Stimulated activated CD8-positive, alpha-beta memory T cell treated with anti-CD3 and anti-CD28 coated beads, Interleukin-4, amount 100 ng/mL, for 1 hour (primary cell): ENCODE data around the gene PPP1R8.
"Not testable (repeated sequence)": the region's sequence is repeated elsewhere in the genome, so short reads cannot be mapped to it uniquely, and the experiment has no call there.

Experiments used
- DNase-seq, 2 donors: peaks; one replicate each; pipeline ENCODE4 v3.0.0-alpha.2; 2020; ENCODE audit warnings: low read depth in 2 of 2, low spot score in 1 of 2

The PPP1R8 gene

DNA sequence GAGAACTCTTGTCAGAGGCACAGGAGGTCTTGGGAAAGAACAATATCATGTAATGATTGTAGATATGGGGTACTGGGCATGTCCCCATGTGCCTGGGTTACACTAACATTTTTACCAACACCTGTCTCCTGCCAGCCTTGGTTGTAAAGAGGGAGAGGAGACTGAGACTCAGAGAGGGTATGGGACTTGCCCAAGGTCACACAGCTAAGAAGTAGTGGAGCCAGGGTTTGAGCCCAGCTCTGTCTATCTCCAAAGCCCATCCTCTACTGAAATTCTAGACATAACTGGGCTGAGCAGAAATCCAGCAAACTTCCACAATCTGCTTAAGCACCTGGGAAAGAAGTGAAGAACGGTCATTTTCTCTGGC is 39.1 kb downstream of the PPP1R8 start:
- DNase-seq = no peak

DNA sequence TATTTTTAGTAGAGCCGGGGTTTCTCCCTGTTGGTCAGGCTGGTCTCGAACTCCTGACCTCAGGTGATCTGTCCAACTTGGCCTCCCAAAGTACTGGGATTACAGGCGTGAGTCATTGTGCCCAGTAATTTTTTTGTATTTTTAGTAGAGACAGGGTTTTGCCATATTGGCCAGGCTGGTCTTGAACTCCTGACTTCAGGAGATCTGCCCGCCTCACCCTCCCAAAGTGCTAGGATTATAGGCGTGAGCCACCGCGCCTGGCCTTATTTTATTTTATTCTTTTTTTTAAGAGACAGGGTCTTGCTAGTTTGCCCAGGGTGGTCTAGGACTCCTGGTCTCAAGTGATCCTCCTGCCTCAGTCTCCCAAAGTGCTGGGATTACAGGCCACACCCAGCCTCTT is 40.5 kb downstream of the PPP1R8 start:
- not testable (repeated sequence) for DNase-seq

DNA sequence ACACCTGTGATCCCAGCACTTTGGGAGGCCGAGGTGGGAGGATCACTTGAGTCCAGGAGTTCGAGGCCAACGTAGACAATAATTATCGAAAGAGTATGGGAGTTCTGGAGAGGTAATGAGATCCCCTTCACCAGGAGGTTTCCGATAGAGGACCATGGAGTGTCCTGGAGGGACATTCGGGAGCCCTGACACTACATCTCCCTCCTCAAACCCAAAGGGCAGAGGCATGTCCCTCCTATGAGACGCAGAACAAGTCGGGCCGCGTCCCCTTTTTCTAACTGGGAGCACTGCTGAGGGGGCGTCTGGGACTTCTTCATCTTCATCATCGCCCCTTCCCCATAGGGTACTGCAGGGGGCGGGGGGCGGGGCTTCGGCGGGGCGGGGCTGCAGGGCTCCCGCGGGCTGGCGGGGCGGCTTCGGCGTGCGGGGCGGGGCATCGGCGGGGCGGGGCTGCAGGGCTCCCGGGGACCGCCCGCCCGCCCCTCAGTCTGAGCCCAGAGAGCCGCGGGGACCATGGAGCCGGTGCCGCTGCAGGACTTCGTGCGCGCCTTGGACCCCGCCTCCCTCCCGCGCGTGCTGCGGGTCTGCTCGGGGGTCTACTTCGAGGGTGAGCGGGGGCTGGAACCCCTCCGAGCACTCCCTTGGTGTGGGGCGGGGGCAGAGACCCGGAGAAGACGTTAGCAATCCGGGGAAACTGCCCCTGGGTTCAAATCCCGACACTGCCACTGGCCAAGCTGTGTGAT is 41.6 kb downstream of the PPP1R8 start, which contains the start of gene THEMIS2:
Gene THEMIS2, plus strand, starts transcription at position 486 of the 743 bp plus-strand sequence. Its CDS starts 28 bp downstream, at position 514.
- peak; percentile 61 to 68 for DNase-seq

DNA sequence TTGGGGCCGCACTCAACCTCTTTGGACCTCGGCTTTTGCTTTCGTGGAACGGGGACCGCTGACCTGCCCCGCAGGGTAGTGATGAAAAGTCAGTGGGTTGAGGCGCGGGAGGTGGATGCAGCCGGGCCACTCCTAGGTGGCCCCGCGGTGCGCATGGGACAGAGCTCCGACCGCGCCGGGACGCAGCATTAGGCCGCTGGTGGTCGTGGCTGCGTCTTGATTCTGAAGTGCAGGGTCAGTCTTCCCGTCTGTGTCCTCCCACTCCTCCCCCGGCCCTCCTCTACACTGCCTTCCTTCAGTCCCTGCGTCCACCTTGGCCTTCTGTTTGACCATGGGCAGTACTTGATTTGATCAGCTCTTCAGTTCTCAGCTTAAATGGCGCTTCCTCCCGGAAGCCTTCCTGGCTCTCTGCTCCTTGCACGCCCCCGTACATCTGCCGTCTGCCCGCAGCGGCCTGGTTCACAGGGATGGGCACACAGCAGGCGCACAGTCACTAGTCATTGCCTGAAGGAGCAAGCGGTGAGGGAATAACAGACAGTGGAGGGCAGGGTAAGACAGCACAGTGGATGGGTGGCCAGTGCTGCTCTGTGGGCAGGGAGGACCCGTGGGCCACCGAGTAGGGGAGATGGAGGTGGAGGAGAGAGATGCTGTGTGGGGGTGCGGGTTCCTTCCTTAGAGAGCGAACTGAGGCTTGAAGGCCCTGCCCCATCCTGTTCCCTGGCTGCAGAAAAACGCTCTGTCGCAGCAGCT is 42.4 kb downstream of the PPP1R8 start:
- DNase-seq = no peak

DNA sequence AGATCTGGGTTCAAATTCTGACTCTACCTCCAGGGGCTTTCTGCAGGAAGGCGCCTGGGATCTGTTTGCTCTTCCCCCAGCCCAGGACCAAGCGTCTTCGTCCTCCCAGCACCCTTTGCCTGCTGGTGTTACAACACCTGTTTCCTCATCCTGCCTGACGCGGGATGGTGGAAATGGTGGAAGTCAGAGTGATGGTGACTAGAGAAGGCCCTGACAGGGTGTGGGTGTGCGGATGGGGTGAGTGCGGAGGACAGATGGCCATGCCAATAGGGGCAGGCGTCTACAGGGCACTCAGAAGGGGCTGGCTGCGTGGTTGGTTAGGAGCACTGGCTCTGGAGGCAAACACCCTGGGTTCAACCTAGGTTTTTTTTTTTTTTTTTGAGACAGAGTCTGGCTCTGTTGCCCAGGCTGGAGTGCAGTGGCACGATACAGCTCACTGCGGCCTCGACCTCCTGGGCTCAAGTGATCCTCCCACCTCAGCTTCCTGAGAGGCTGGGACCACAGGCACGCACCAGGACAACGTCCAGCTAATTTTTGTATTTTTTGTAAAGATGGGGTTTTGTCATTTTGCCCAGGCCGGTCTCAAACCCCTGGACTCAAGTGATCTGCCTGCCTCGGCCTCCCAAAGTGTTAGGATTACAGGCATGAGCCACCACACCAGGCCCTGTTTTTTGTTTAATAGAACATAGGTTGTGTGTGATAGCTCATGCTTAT is 43.2 kb downstream of the PPP1R8 start:
- no peak for DNase-seq

DNA sequence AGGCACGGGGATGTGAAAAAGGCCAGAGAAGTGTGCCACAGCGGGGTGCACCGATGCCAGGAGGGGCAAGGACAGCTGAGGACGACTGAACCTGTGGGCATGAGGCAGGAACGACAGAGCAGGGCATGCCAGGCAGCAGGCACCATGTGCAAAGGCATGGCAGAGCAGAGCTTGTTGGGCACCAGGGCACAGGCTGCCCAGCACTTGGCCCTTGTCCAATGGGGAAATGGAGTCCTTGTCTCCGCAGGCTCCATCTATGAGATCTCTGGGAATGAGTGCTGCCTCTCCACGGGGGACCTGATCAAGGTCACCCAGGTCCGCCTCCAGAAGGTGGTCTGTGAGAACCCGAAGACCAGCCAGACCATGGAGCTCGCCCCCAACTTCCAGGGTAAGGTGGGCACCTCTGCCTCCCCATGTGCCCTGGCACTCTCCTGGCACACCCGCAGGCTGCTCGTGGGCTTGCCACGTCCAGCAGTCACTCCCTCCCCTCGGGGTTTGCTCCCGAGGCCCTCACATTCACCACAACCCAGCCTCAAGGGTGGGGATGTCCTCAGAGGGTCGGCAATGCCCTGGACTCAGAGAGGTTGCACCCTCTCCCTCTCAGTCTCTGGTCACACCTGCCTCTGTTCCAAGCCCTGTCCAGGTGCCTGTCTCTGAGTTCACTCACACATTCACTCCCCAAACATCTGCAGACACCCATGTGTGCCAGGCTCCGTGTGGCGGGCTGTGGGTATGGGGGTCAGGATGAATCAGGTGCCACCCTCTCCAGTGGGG is 45.9 kb downstream of the PPP1R8 start:
- no peak for DNase-seq

DNA sequence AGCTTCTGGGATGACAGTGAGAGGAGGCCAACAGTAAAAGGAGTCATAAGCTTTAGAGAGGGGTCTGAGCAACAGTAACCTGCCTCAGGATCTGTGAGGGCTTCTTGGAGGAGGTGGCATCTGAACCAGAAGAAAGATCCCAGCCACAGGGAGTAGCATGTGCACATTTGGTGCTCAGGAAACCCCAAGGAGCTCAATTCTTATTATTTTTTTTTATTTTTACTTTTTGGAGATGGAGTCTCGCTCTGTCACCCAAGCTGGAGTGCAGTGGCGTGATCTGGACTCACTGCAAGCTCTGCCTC is 46.5 kb downstream of the PPP1R8 start:
- no peak for DNase-seq

DNA sequence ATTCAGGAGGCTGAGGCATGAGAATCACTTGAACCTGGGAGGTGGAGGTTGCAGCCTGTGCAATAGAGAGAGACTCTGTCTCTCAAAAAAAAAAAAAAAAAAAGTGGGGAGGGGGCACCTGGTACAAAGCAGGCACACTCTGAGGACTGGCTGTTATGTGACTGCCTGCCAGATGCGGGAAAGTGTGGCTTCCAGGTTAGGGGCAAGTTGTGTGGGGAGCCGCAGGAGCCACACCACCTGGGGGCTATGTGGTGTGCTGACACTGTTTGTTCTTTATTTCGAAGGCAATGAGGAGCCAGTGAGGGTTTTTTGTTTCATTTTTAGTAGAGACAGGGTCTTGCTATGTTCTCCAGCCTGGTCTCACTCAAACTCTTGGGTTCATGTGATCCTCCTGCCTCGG is 47.5 kb downstream of the PPP1R8 start:
- DNase-seq = no peak

DNA sequence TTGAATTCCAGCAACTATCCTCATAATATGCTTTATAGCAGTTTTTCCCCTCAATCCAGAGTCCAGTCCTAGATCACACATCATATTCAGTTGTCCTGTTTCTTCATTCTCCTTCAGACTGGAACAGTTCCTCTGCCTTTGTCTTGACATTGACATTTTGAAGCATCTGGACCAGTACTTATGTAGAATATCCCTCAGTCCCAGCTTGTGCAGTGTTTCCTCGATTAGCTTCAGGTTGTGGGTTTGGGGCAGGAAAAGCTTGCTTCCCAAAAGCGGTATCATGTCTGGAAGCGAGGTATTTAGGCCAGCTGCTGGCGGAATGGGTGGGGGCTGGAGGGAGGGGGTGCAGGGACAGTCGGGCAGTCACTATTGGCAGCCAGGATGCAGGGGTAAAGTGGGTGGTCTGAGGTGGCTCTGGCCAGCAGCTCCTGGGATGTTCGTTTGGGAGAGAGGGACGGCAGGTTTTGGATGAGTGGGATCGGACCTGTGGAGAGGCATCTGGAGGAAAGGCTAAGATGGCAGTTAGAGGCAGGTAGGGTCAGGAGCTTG is 48.3 kb downstream of the PPP1R8 start:
- no peak for DNase-seq

DNA sequence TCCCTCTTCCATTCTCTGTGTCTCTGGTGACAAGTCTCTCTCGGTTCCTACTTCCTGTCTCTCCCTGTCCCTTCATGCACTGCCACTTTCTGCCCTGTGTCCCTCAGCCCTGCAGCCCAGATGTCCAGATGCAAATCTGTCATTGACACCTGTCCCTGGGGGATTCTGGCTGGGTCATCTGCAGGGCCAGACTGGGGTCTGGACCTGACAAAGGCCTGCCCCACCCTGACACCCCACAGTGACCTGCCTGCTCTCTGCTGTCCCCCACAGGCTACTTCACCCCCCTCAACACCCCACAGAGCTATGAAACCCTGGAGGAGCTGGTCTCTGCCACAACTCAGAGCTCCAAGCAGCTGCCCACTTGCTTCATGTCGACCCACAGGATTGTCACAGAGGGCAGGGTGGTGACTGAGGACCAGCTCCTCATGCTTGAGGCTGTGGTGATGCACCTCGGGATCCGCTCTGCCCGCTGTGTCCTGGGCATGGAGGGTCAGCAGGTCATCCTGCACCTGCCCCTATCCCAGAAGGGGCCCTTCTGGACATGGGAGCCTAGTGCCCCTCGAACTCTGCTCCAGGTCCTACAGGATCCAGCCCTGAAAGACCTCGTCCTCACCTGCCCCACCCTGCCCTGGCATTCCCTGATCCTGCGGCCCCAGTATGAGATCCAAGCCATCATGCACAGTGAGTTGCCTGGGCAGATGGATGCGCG is 48.9 kb downstream of the PPP1R8 start:
- DNase-seq = no peak

DNA sequence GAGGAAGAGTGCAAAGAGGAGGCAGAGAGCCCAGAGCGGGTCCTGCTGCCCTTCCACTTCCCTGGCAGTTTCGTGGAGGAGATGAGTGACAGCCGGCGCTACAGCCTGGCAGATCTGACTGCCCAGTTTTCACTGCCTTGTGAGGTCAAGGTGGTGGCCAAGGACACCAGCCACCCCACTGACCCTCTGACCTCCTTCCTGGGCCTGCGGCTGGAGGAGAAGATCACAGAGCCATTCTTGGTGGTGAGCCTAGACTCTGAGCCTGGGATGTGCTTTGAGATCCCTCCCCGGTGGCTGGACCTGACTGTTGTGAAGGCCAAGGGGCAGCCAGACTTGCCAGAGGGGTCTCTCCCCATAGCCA is 51.9 kb downstream of the PPP1R8 start:
- no peak for DNase-seq

DNA sequence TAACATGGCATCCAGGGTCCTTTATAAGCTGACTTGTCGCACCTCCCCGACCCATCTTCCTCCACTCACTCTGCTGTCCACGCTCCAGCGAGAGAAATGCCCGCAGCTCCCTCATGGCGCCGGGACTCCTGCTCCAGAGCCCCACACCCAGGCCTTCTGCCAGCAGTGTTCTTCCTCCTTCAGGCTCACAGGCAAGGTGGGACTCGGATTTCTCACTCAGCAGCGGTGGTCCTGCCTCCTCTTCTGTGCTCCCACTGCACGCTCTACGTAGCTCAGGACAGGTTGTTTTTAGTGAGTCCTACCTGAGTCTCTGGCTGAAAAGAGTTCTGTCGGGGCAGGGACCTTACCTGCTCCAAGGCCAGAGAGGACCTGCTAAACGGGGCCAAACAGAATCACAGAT is 53.0 kb downstream of the PPP1R8 start:
- DNase-seq = no peak

DNA sequence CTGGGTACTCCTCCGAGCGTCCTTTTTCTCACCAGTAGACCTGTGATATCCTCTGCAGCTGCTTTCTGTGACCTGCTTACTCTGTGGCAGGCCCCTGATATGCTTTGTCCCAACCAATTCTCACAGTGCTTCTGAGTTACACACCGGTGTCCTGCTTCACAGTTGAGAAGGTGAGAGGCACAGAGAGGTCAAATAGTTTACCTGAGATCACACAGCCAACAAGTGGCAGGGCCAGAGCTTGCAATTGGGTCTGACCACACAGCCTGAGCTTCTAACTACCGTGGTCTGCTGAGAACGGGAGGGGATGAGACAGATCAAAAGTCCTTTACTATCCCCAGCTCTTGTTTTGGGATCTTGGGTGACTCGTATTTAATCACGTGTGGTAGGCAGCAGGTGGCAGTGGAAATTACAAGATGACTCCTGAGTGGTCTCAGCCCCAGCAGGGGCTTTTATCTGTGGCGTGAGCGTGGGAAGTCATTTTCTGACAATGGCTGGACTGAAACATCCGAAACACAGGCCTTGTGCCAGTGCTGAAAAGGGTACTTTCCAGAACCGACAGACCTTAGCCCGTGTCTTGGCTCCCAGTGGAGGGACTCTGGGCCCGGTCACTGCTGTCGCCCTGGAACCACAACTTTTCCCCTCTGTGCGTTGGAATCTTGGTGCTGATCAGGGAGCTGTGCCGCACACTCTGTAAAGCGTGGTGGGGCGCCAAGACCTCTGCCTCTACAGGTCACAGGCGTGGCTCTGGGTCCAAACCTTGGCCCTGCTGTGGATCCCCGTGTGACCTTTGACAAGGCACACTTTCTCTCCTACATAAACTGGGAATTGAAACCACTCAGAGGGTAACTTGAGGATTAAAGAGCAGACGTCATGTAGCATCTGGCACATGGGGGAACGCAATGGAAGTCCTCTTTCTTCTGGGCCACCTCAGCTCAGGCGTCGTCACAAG is 53.7 kb downstream of the PPP1R8 start:
- no peak for DNase-seq

DNA sequence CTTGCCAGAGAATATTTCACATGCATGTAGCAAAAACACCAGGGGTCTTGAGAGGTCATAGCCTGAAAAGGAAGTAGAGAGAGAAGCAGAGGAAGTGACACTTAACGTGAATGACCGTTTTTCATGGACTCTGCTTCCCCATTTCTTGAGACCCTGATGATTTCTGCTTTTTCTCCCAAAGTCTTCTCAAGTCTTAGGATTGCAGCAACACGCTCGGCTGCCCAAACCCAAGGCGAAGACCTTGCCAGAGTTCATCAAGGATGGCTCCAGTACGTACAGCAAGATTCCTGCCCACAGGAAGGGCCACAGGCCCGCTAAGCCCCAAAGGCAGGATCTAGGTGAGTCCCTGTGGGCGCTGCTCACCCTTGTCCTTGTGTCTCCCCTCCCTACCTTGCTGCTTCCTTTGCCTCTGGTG is 54.5 kb downstream of the PPP1R8 start:
- no peak for DNase-seq

DNA sequence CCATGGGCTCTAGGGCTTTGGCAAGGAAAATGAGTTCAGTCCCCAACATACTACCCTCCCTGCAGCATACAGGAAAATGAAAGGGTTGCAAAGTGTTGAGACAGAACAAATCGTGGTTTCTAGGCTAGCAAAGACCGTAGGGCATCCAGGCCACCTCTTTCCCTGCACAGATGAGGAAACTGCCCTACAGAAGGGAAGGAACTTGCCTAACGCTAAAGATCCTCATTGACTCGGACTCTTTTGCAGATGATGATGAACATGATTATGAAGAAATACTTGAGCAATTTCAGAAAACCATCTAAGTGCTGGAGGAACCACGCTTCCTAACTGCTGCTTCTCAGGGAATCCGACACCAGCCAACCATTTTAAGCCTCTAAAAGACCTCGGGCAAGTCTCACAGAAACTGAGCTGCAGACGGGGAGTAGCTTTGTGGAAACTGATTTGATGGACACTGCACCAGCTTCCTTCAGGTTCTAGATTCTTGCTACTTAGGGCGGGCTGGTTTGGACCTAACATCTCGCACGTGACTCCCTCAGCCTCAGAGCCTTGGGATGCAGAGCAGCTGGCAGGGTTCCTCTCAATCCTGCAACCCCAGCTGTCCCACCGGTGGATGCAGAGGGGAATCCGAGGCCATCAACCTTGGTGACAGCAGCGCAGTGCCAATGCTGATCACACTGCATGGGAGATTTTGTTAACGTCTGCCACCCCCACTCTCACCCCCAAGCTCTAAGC is 55.2 kb downstream of the PPP1R8 start:
- no peak for DNase-seq

DNA sequence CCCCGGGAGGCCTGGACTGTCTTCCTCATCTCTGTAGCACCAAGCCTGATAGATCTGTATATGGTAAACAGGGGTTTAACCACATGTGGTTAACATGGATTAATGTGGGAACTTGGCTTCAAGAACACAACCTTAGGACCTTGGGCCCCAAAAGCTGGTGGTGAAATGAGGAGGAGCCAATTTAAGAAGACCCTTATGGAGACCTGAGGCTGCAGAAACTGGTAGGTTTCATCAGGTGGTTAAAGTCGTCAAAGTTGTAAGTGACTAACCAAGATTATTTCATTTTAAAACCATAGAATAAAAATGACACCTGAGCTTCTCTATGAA is 55.7 kb downstream of the PPP1R8 start:
- no peak for DNase-seq

DNA sequence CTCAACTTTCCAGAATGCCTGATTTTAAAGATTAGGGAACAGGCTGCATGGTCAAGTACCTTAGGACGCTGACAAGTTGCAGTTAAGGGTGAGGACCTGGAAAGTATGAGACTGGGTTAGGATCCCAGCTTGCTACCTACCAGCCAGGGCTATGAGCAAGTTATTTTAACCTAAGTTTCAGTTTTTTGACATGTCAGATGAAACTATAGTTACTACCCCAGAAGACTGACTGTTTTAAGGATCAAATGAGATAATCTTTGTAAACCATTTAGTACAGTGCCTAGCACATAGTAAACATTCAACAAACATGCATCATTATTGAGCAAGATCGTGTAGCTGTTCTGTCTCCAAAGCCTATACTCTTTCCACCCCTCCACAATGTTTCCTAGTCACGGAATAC is 56.2 kb downstream of the PPP1R8 start:
- no peak for DNase-seq

DNA sequence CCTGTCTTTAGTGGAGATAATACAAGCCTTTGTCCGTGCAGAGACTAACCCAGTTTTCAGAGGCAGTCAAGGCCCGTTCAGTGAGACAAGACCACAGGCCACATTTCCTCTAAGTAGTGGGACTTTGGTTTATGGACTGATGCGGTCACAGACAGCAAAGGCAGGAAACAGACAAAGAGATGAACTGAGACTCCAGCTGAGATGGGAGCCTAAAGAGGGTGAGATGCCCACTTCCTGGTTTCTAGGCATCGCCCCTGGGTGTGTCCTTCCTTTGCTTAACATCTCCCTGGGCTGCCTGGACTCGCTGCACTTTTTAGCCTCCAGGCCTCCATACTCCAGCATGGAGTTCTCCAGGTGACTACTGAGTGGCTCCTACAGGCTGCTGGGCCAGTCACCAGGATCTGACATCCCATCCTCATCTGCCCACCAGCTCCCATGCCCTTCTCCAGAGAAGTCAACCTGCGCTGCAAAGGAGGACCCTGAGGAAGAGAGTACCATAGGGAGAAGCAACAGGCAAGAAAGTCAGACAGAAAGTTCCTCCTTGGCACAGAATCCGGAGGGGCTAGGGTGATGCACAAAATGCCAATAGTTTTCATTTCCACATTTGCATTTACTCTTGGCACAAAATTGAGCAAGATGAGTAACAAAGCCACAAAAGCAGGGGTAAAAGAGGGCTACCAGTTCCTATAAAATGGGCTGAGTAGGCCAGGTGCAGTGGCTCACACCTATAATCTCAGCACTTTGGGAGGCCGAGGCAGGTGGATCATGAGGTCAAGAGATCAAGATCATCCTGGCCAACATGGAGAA is 56.8 kb downstream of the PPP1R8 start:
- DNase-seq = no peak
